Naive thymus-derived CD4-positive, alpha-beta T cell (primary cell): ENCODE data around the gene ITPR1. TPM values are rescaled to one million over a fixed set of nuclear protein-coding genes. Genes with fewer than 3 reads are reported as not detected.

Experiments
- ATAC-seq: fragments of 150-1000 bp; cut with Tn5 transposase; 2 replicates; pipeline ENCODE4 v1.10.0; 2021; ENCODE audit warnings: mild to moderate bottlenecking, moderate library complexity
- CTCF ChIA-PET: fragments of 350-600 bp; sonication (Branson Sonifier 250); formaldehyde crosslinking; loops from one replicate; lab custom pipeline; 2021; ENCODE audit warnings: antibody characterized with exemption; lab: Charles Lee
- POLR2A ChIA-PET: fragments of 350-600 bp; sonication (Branson Sonifier 250); formaldehyde crosslinking; loops from one replicate; lab custom pipeline; 2021; ENCODE audit warnings: antibody characterized with exemption, inconsistent platforms; lab: Charles Lee
- DNase-seq, 9 donors: peaks; one replicate each; pipeline versions ENCODE4 v3.0.0 to v3.0.0-alpha.2; 2020 to 2022; ENCODE audit warnings: mixed read lengths in 1 of 9
- H3K27ac ChIP-seq: one replicate; pipeline ENCODE4 v1.7.0; 2013; ENCODE audit warnings: mild to moderate bottlenecking, low read depth, low read length, moderate library complexity
- H3K27me3 ChIP-seq, 2 donors: one replicate each; pipeline ENCODE4 v1.7.0; 2013; ENCODE audit warnings: low read length in 2 of 2, mild to moderate bottlenecking in 2 of 2, moderate library complexity in 2 of 2; ENCODE audit not compliant: control insufficient read depth in 2 of 2, insufficient read depth in 2 of 2
- H3K36me3 ChIP-seq, 3 experiments: 1 replicate in 2 of 3; 2 replicates in 1 of 3; pipeline ENCODE4 v1.7.0; 2013; ENCODE audit warnings: low read length in 3 of 3, mild to moderate bottlenecking in 3 of 3, moderate library complexity in 1 of 3; ENCODE audit not compliant: insufficient read depth in 3 of 3, control insufficient read depth in 2 of 3
- H3K4me1 ChIP-seq, 2 donors: one replicate each; pipeline ENCODE4 v1.7.0; 2013; ENCODE audit warnings: low read length in 2 of 2, mild to moderate bottlenecking in 2 of 2, moderate library complexity in 1 of 2; ENCODE audit not compliant: control insufficient read depth in 2 of 2, insufficient read depth in 2 of 2
- H3K4me3 ChIP-seq: 2 replicates; pipeline ENCODE4 v1.7.0; 2013; ENCODE audit warnings: mild to moderate bottlenecking, low read length
- H3K9me3 ChIP-seq, 3 experiments: 1 replicate in 2 of 3; 2 replicates in 1 of 3; pipeline ENCODE4 v1.7.0; 2013; ENCODE audit warnings: low read length in 3 of 3; ENCODE audit not compliant: control insufficient read depth in 2 of 3
- H3K27ac Mint-ChIP-seq, 9 donors: one replicate each; pipeline ENCODE4 v1.8.0; 2020 to 2022; ENCODE audit warnings: mixed read lengths in 9 of 9, mild to moderate bottlenecking in 8 of 9, moderate library complexity in 5 of 9, inconsistent platforms in 2 of 9
- H3K27me3 Mint-ChIP-seq, 5 donors: one replicate each; pipeline ENCODE4 v1.8.0; 2021 to 2022; ENCODE audit warnings: mixed read lengths in 5 of 5, mild to moderate bottlenecking in 1 of 5
- H3K36me3 Mint-ChIP-seq, 5 donors: one replicate each; pipeline ENCODE4 v1.8.0; 2020 to 2022; ENCODE audit warnings: mixed read lengths in 5 of 5, mild to moderate bottlenecking in 3 of 5, inconsistent platforms in 1 of 5
- H3K4me1 Mint-ChIP-seq, 7 donors: one replicate each; pipeline ENCODE4 v1.8.0; 2020 to 2022; ENCODE audit warnings: mixed read lengths in 7 of 7, mild to moderate bottlenecking in 3 of 7, inconsistent platforms in 1 of 7
- H3K4me3 Mint-ChIP-seq, 10 donors: one replicate each; pipeline ENCODE4 v1.8.0; 2020 to 2022; ENCODE audit warnings: mild to moderate bottlenecking in 10 of 10, mixed read lengths in 10 of 10, moderate library complexity in 6 of 10, inconsistent platforms in 2 of 10
- H3K9me3 Mint-ChIP-seq, 11 donors: one replicate each; pipeline ENCODE4 v1.8.0; 2020 to 2022; ENCODE audit warnings: mixed read lengths in 11 of 11, mild to moderate bottlenecking in 4 of 11, inconsistent platforms in 1 of 11, moderate library complexity in 1 of 11
- intact Hi-C, 2 donors: fragments of 100-400 bp; cut with micrococcal nuclease; formaldehyde crosslinking; loops; one replicate each; pipeline ENCODE4 v1.15.1; 2023
- polyA plus RNA-seq, 2 donors: library from polyadenylated mRNA; unstranded; fragments of 300-500 nt; fragmentation: Illumina TruSeq; gene quantifications; one replicate each; pipeline ENCODE4 v1.2.3, GENCODE V29; 2021
- total RNA-seq, 6 experiments: library from RNA in 5 of 6; stranded (reverse) in 5 of 6; gene quantifications; 1 replicate in 5 of 6; 2 replicates in 1 of 6; pipeline ENCODE4 v1.2.3 and lab custom pipeline; 2021 to 2026

Gene ITPR1
- total and polyA plus RNA-seq, 7 experiments from 2014 or later, result 15.1 to 118 (median 83.8) TPM

DNA sequence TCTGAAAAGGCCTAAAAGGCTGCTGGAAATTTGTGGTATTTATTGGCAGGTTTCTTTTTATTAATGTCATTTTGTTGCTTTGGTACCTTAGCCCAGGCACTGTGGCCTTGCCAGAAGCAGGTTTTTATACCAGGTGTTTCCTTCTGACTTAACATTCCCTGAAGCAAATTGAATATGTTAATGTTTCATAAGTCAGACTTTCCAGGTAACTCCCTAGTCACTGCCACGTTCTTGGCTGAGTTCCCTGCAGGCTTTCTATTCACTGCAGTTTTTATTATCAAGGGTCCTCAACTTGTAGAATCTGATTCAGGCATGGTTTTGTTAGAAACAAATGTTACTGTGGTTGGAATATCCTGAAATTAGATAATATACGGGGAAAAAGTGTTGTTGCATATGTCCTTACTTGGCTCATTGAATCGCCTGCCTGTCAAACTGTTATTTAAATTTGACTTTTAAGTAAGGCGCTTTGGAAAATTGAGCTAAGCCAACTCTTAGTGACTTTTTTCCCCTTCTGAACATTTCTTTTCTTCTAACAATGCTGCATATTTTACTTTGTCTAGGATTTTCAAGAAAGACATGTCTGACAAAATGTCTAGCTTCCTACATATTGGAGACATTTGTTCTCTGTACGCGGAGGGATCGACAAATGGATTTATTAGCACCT is 22.9 kb downstream of the ITPR1 start:
- H3K27ac Mint-ChIP-seq, result peak overlapping the region in 7 of 9 donors; percentile 28 to 95 (median 64)
- no peak overlapping the region for H3K4me3 Mint-ChIP-seq
- no peak overlapping the region for H3K4me3 ChIP-seq
- no peaks in the 10 kb centered on the region for H3K36me3 ChIP-seq
- POLR2A ChIA-PET, result interaction anchor here (0.9 to 5.4 kb wide), 4 partner anchors 10 to 123 kb away, joined by 3 to 41 read pairs (median 14); partner anchors contain the start of gene ITPR1
- no peaks in the 10 kb centered on the region for H3K9me3 Mint-ChIP-seq
- no peak for ATAC-seq
- no peak overlapping the region for H3K27ac ChIP-seq
- intact Hi-C loops, result loop anchor here (5.0 kb wide), 3 partner anchors 56 to 541 kb away; no protein-coding TSS in a partner anchor
- DNase-seq, result no peak
- H3K9me3 ChIP-seq, result no peaks in the 10 kb centered on the region
- peaks cover 0 to 6% (median 4%) of the 10 kb centered on the region in 5 donors for H3K36me3 Mint-ChIP-seq
- H3K27me3 ChIP-seq, result no peaks in the 10 kb centered on the region
- H3K4me1 ChIP-seq, result peaks cover 14 to 24% of the 10 kb centered on the region in 2 donors
- H3K4me1 Mint-ChIP-seq, result peaks cover 31 to 72% (median 58%) of the 10 kb centered on the region in 7 donors
- no peaks in the 10 kb centered on the region for H3K27me3 Mint-ChIP-seq
- CTCF ChIA-PET, result interaction anchor here (4.7 to 4.8 kb wide), 2 partner anchors 22 to 118 kb away, joined by 30 to 31 read pairs; partner anchors contain the start of gene ITPR1

DNA sequence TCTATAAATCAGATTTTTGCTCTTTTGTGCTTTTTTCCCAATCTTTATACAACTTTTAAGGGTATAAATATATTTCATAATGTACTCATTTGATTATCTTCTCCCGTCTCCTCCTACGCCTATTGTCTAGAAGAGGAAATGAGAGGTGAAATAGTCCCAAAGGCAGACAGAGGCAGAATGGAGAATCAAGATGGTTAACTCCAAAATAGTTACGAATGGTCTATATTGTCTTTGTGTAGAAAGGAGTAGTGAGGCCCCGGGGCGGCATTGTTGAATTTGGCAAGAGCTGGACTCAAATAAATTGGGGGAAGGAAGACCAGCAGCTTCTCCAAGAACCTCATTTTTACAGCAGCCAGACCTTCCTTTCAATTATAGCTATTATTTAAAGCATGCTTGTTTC is 23.9 kb downstream of the ITPR1 start:
- POLR2A ChIA-PET, result interaction anchor here (1.5 to 6.9 kb wide), 3 partner anchors 11 to 24 kb away, joined by 5 to 97 read pairs (median 41); partner anchors contain the start of gene ITPR1
- no peak for ATAC-seq
- CTCF ChIA-PET, result interaction anchor here (0.9 to 4.8 kb wide), 3 partner anchors 12 to 117 kb away, joined by 4 to 31 read pairs (median 30); partner anchors contain the start of gene ITPR1

DNA sequence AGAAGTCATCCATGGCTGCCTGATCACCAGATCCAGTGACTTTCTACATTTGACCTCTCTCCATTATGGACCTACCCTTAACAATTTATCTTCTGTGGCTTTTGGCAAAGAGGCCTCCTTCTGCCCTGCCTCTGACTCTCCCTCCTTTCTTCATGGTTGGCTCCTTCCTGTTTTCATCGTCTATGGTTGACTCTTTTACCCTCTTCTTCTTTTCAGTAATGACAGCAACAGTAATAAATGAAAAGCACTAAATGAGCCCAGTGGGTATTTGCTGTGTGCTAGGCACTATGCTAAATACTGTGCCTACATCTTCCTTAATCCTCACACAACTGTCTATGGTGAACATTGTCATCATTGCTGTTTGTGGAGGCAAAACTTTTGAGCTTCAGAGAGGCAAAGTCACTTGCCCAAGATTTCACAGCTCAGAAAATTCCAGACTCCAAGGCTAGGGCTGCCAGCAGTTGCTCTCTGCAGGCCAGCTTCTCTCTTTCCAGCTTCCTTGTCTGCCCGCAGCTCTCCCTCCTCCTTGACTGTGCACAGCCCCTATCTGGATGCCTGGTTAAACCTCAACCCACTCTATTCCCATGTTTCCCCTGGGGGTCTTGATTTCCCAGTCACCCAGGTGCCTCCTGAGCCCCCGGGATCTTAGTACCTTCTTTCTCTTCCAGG is 24.6 kb downstream of the ITPR1 start:
- DNase-seq, result no peak
- intact Hi-C loops, result loop anchor here (5.0 kb wide), 3 partner anchors 55 to 540 kb away; no protein-coding TSS in a partner anchor
- Mint-ChIP-seq H3K4me1 (peaks cover 31 to 62% (median 50%) of the 10 kb centered on the region in 7 donors), H3K9me3 (no peaks in the 10 kb centered on the region), H3K27ac (peak overlapping the region; percentile 24 to 95 (median 79)), H3K27me3 (no peaks in the 10 kb centered on the region), H3K36me3 (peaks cover 0 to 15% (median 9%) of the 10 kb centered on the region in 5 donors), H3K4me3 (peak overlapping the region; percentile 2 to 79 (median 50))
- H3K4me1 ChIP-seq, result peaks cover 14 to 24% of the 10 kb centered on the region in 2 donors
- H3K27ac ChIP-seq, result peak overlapping the region; percentile 40
- no peaks in the 10 kb centered on the region for H3K27me3 ChIP-seq
- H3K9me3 ChIP-seq, result no peaks in the 10 kb centered on the region
- no peak for ATAC-seq
- H3K4me3 ChIP-seq, result no peak overlapping the region
- peaks cover 0 to 8% (median 0%) of the 10 kb centered on the region in 3 experiments for H3K36me3 ChIP-seq
- ChIA-PET CTCF (interaction anchor here (0.7 to 4.8 kb wide), 5 partner anchors 13 to 116 kb away, joined by 3 to 31 read pairs (median 7); partner anchors contain the start of genes ITPR1 and SUMF1), POLR2A (interaction anchor here (1.0 to 6.9 kb wide), 3 partner anchors 12 to 50 kb away, joined by 3 to 97 read pairs (median 41); partner anchors contain the start of gene ITPR1)

More for the DNA sequence above, 23.9 kb downstream of the ITPR1 start:
- peak overlapping the region in 6 of 9 donors; percentile 25 to 95 (median 80) for H3K27ac Mint-ChIP-seq
- no peak overlapping the region for H3K27ac ChIP-seq
- no peaks in the 10 kb centered on the region for H3K9me3 Mint-ChIP-seq
- H3K4me3 ChIP-seq, result no peak overlapping the region
- peak overlapping the region in 3 of 10 donors; percentile 7 to 64 (median 25) for H3K4me3 Mint-ChIP-seq
- peaks cover 31 to 65% (median 52%) of the 10 kb centered on the region in 7 donors for H3K4me1 Mint-ChIP-seq
- DNase-seq, result no peak
- no peaks in the 10 kb centered on the region for H3K9me3 ChIP-seq
- H3K36me3 Mint-ChIP-seq, result peaks cover 0 to 10% (median 5%) of the 10 kb centered on the region in 5 donors
- H3K36me3 ChIP-seq, result peaks cover 0 to under 1% (median 0%) of the 10 kb centered on the region in 3 experiments
- H3K27me3 ChIP-seq, result no peaks in the 10 kb centered on the region
- intact Hi-C loops, result loop anchor here (5.0 kb wide), 3 partner anchors 55 to 540 kb away; no protein-coding TSS in a partner anchor
- H3K4me1 ChIP-seq, result peaks cover 14 to 24% of the 10 kb centered on the region in 2 donors
- H3K27me3 Mint-ChIP-seq, result no peaks in the 10 kb centered on the region

DNA sequence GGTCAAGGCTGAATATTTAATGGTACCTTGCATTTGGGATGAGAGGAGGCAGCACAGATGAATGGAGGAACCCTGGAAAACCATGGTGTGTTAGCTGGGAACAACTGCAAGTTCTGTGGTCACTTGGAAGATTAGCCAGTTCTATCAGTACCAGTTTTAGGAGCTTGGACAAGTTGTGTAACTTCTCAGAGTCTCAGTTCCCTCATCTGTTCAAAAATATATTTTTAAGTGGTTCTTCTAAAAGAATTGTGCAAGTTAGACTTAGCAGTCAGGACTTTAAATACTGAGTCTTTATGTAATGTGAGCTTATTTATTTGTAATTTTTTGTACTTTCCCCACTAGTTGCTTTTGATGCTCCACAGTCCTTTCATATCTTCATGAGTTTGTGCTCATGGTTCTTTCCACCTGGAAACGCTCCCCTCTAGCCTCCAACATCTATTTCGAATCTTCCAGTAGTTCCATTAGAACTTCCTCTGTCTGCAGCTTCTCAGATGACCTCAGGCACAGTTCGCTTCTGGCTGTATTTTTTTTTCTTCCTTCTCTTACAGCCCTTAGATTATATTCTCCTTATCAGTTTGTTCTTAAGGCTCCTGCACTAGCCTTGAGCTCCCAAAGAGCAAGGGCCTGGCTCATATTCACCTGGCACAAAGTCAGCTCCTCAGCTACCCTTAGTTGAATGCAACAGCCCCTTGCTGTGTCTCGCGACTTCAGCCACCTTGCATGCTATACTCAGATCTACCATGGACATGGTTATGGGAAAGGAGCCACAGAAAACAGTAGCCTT is 27.1 kb downstream of the ITPR1 start:
- H3K9me3 Mint-ChIP-seq, result peaks cover 0 to under 1% (median 0%) of the 10 kb centered on the region in 11 donors
- H3K27me3 Mint-ChIP-seq, result no peaks in the 10 kb centered on the region
- peaks cover 3 to 28% (median 18%) of the 10 kb centered on the region in 5 donors for H3K36me3 Mint-ChIP-seq
- Histone ChIP-seq H3K27me3 (no peaks in the 10 kb centered on the region), H3K36me3 (peaks cover 0 to 8% (median 0%) of the 10 kb centered on the region in 3 experiments), H3K27ac (no peak overlapping the region), H3K4me3 (no peak overlapping the region), H3K9me3 (no peaks in the 10 kb centered on the region), H3K4me1 (peaks cover 14 to 24% of the 10 kb centered on the region in 2 donors)
- peak overlapping the region in 4 of 9 donors; percentile 16 to 95 (median 77) for H3K27ac Mint-ChIP-seq
- DNase-seq, result no peak
- intact Hi-C loops, result no loop called here
- peaks cover 34 to 66% (median 55%) of the 10 kb centered on the region in 7 donors for H3K4me1 Mint-ChIP-seq
- ChIA-PET POLR2A (interaction anchor here (1.0 to 6.9 kb wide), 4 partner anchors 14 to 53 kb away, joined by 5 to 97 read pairs (median 23); partner anchors contain the start of genes ITPR1 and SUMF1), CTCF (interaction anchor here (0.8 to 4.8 kb wide), 9 partner anchors 26 to 169 kb away, joined by 3 to 31 read pairs (median 5); partner anchors contain the start of genes ITPR1 and SUMF1)
- peak overlapping the region in 3 of 10 donors; percentile 4 to 60 (median 19) for H3K4me3 Mint-ChIP-seq
- no peak for ATAC-seq

DNA sequence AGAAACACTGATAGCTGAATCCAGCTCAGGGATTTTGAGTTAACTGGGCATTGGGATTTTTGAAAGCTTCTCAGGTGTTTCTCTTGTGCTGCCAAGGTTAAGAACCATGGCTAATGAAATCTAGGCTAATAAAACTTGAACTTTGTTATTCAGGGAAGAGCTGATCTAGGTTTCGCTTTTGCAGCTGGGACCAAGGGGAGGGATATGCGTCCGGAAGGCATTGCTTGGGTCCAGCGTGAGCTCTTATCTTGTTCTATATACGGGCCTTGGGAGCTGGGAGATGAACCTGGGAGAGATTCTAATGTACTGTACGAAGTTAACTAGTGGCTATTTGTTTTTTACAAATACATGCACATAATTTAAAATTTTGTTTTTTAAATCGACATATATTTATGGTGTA is 29.8 kb downstream of the ITPR1 start:
- Histone ChIP-seq H3K4me3 (no peak overlapping the region), H3K9me3 (no peaks in the 10 kb centered on the region), H3K36me3 (peaks cover 0 to 8% (median 0%) of the 10 kb centered on the region in 3 experiments), H3K4me1 (peaks cover 14% of the 10 kb centered on the region in 2 donors), H3K27me3 (no peaks in the 10 kb centered on the region), H3K27ac (no peak overlapping the region)
- POLR2A ChIA-PET, result interaction anchor here (6.9 kb wide), 1 partner anchor 29 kb away, joined by 97 read pairs; the partner anchor contains the start of gene ITPR1
- Mint-ChIP-seq H3K27me3 (no peaks in the 10 kb centered on the region), H3K36me3 (peaks cover 4 to 40% (median 22%) of the 10 kb centered on the region in 5 donors), H3K4me1 (peaks cover 31 to 67% (median 45%) of the 10 kb centered on the region in 7 donors), H3K4me3 (no peak overlapping the region), H3K27ac (no peak overlapping the region), H3K9me3 (peaks cover 0 to 2% (median 0%) of the 10 kb centered on the region in 11 donors)
- ATAC-seq (no peak), DNase-seq (no peak)
- intact Hi-C loops, result no loop called here
- CTCF ChIA-PET, result no interaction called here
